ENCODE measurements around the gene DOK6. TPM values are rescaled to one million over a fixed set of nuclear protein-coding genes. Genes with fewer than 3 reads are reported as not detected.
A peak's percentile ranks its signal among the peaks of the same experiment; 100 is the strongest.

Gene DOK6
- total and polyA plus RNA-seq, 2 of the 13 experiments (the other 11 are each of a cell fraction or from before 2014, with no cell fraction given): 17.0 to 17.2 TPM

DNA sequence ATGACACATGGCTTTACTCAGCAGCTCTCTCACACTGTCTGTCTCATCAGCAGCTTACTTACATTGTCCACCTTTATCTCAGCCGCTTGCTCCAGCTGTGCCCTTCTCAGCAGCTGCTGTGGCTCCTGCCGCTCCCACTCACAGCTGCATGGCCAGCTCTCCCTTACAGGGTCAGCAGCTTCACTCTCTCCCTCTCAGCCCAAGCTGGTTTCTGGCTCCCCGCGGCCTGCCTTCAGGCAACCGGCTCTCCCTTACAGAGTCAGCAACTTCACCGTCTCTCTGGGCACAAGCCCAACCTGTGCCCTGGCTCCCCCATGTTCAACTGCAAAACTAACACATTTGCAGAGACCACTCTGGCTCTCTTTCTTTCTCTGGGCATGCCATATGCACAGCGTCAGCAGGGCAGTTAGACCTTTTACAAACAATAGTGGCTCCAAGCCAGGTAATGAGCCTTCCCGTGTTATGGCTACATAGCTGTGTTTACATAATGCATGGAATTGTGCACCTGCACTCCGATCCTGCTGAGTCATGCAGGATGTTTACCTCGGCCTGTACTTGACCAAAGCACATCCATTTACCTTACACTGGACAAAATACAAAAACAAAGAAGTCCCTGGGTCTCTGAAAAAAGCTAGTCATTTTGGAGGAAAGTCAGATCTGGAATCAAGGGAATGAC is 167.3 kb downstream of the DOK6 start (continued):
- TF ChIP-seq, protein P1, sequence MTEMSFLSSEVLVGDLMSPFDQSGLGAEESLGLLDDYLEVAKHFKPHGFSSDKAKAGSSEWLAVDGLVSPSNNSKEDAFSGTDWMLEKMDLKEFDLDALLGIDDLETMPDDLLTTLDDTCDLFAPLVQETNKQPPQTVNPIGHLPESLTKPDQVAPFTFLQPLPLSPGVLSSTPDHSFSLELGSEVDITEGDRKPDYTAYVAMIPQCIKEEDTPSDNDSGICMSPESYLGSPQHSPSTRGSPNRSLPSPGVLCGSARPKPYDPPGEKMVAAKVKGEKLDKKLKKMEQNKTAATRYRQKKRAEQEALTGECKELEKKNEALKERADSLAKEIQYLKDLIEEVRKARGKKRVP (CRISPR knock-in tag; IDR thresholded peaks at IDR 0.05): 0 out of 4 replicates have a peak, but pooled peaks of 1 of the 2 experiments have one; percentile 19
- peak; percentile 61 for TF ChIP-seq MED1 (CRISPR knock-in tag; IDR thresholded peaks at IDR 0.05)
- peak; percentile 53; the same call in 1 of the 2 replicates for TF ChIP-seq MAFF (IDR thresholded peaks at IDR 0.05; ENCODE audit: low read depth, low read length)
- TF ChIP-seq SOX5 (CRISPR knock-in tag; IDR thresholded peaks at IDR 0.05; ENCODE audit: borderline replicate concordance): peak; percentile 77
- TF ChIP-seq HOXA7 (CRISPR knock-in tag; IDR thresholded peaks at IDR 0.05): no peak
- TF ChIP-seq, protein P2, sequence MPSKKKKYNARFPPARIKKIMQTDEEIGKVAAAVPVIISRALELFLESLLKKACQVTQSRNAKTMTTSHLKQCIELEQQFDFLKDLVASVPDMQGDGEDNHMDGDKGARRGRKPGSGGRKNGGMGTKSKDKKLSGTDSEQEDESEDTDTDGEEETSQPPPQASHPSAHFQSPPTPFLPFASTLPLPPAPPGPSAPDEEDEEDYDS (CRISPR knock-in tag; IDR thresholded peaks at IDR 0.05): no peak
- no peak for TF ChIP-seq ZNF230 (CRISPR knock-in tag; IDR thresholded peaks at IDR 0.05)
- no peak for TF ChIP-seq NFYC (CRISPR knock-in tag; IDR thresholded peaks at IDR 0.05)
- no peak for TF ChIP-seq NPAS2 (CRISPR knock-in tag; IDR thresholded peaks at IDR 0.05; ENCODE audit: borderline replicate concordance)
- TF ChIP-seq, protein P3, sequence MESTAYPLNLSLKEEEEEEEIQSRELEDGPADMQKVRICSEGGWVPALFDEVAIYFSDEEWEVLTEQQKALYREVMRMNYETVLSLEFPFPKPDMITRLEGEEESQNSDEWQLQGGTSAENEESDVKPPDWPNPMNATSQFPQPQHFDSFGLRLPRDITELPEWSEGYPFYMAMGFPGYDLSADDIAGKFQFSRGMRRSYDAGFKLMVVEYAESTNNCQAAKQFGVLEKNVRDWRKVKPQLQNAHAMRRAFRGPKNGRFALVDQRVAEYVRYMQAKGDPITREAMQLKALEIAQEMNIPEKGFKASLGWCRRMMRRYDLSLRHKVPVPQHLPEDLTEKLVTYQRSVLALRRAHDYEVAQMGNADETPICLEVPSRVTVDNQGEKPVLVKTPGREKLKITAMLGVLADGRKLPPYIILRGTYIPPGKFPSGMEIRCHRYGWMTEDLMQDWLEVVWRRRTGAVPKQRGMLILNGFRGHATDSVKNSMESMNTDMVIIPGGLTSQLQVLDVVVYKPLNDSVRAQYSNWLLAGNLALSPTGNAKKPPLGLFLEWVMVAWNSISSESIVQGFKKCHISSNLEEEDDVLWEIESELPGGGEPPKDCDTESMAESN (CRISPR knock-in tag; conservative IDR thresholded peaks at IDR 0.05): no peak
- no peak for TF ChIP-seq FOXA1 (IDR thresholded peaks at IDR 0.05)
- peak; percentile 87 for TF ChIP-seq FOXA1 (CRISPR knock-in tag; IDR thresholded peaks at IDR 0.05)
- TF ChIP-seq, protein P4, sequence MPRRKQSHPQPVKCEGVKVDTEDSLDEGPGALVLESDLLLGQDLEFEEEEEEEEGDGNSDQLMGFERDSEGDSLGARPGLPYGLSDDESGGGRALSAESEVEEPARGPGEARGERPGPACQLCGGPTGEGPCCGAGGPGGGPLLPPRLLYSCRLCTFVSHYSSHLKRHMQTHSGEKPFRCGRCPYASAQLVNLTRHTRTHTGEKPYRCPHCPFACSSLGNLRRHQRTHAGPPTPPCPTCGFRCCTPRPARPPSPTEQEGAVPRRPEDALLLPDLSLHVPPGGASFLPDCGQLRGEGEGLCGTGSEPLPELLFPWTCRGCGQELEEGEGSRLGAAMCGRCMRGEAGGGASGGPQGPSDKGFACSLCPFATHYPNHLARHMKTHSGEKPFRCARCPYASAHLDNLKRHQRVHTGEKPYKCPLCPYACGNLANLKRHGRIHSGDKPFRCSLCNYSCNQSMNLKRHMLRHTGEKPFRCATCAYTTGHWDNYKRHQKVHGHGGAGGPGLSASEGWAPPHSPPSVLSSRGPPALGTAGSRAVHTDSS (CRISPR knock-in tag; conservative IDR thresholded peaks at IDR 0.05): no peak
- TF ChIP-seq SP2 (CRISPR knock-in tag; IDR thresholded peaks at IDR 0.05): no peak
- TF ChIP-seq RORA (CRISPR knock-in tag; IDR thresholded peaks at IDR 0.05): no peak
- TF ChIP-seq, protein P5, sequence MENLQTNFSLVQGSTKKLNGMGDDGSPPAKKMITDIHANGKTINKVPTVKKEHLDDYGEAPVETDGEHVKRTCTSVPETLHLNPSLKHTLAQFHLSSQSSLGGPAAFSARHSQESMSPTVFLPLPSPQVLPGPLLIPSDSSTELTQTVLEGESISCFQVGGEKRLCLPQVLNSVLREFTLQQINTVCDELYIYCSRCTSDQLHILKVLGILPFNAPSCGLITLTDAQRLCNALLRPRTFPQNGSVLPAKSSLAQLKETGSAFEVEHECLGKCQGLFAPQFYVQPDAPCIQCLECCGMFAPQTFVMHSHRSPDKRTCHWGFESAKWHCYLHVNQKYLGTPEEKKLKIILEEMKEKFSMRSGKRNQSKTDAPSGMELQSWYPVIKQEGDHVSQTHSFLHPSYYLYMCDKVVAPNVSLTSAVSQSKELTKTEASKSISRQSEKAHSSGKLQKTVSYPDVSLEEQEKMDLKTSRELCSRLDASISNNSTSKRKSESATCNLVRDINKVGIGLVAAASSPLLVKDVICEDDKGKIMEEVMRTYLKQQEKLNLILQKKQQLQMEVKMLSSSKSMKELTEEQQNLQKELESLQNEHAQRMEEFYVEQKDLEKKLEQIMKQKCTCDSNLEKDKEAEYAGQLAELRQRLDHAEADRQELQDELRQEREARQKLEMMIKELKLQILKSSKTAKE (CRISPR knock-in tag; IDR thresholded peaks at IDR 0.05; ENCODE audit: borderline replicate concordance): no peak
- no peak for TF ChIP-seq LCORL (IDR thresholded peaks at IDR 0.05)
- TF ChIP-seq LCORL (CRISPR knock-in tag; IDR thresholded peaks at IDR 0.05): 0 out of 2 replicates have a peak, but pooled peaks have one; percentile 20
- no peak for TF ChIP-seq ZC3H13 (CRISPR knock-in tag; IDR thresholded peaks at IDR 0.05)
- no peak for TF ChIP-seq SMYD3 (CRISPR knock-in tag; IDR thresholded peaks at IDR 0.05)
- no peak for TF ChIP-seq CHD4 (IDR thresholded peaks at IDR 0.05; ENCODE audit: borderline replicate concordance, low read length)
- TF ChIP-seq FOXA3 (CRISPR knock-in tag; IDR thresholded peaks at IDR 0.05): peak; percentile 91
- TF ChIP-seq ZSCAN9 (CRISPR knock-in tag; IDR thresholded peaks at IDR 0.05; ENCODE audit: borderline replicate concordance): no peak
- TF ChIP-seq, protein P6, sequence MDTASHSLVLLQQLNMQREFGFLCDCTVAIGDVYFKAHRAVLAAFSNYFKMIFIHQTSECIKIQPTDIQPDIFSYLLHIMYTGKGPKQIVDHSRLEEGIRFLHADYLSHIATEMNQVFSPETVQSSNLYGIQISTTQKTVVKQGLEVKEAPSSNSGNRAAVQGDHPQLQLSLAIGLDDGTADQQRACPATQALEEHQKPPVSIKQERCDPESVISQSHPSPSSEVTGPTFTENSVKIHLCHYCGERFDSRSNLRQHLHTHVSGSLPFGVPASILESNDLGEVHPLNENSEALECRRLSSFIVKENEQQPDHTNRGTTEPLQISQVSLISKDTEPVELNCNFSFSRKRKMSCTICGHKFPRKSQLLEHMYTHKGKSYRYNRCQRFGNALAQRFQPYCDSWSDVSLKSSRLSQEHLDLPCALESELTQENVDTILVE (CRISPR knock-in tag; IDR thresholded peaks at IDR 0.05): no peak
